Measurements from ENCODE around the gene DNPEP. TPM values are rescaled to one million over a fixed set of nuclear protein-coding genes. Genes with fewer than 3 reads are reported as not detected.

The DNPEP gene
- total RNA-seq, 2 experiments from 2014 or later: 40.1 to 44.4 TPM

DNA sequence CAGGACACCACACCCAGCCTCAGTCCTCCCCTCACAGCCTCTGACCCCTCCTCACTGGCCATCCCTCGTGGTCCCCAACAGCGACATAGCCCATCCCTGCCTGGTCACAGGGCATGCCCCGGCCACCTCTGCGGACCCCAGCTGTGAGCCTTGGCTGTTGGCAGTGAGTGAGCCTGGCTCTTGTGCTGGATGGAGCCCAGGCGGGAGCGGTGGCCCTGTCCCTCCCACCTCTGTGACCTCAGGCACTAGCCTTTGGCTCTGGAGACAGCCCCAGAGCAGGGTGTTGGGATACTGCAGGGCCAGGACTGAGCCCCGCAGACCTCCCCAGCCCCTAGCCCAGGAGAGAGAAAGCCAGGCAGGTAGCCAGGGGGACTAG, 38.3 kb upstream of the DNPEP start:
- ChIA-PET CTCF (no interaction called here), POLR2A (no interaction called here)
- DNase-seq: no peak
- no peaks in the 10 kb centered on the region for H3K36me3 Mint-ChIP-seq (ENCODE audit: low read depth)
- no peak overlapping the region for H3K4me3 Mint-ChIP-seq
- H3K9me3 Mint-ChIP-seq: no peaks in the 10 kb centered on the region
- H3K27ac Mint-ChIP-seq: no peak overlapping the region
- H3K4me1 Mint-ChIP-seq: no peaks in the 10 kb centered on the region
- H3K27me3 Mint-ChIP-seq: peaks cover 5% of the 10 kb centered on the region

GRCh38 chr2:219425238-219426067, 37.7 kb upstream of the DNPEP start:
- H3K9me3 Mint-ChIP-seq: no peaks in the 10 kb centered on the region
- ChIA-PET POLR2A (no interaction called here), CTCF (no interaction called here)
- no peaks in the 10 kb centered on the region for H3K4me1 Mint-ChIP-seq
- no peaks in the 10 kb centered on the region for H3K36me3 Mint-ChIP-seq (ENCODE audit: low read depth)
- no peak overlapping the region for H3K4me3 Mint-ChIP-seq
- H3K27me3 Mint-ChIP-seq: peaks cover 5% of the 10 kb centered on the region
- no peak overlapping the region for H3K27ac Mint-ChIP-seq
- DNase-seq: no peak

- Mint-ChIP-seq H3K27me3 (peaks cover 16% of the 10 kb centered on the region), H3K4me3 (no peak overlapping the region), H3K9me3 (no peaks in the 10 kb centered on the region), H3K4me1 (peaks cover 4% of the 10 kb centered on the region), H3K27ac (no peak overlapping the region), H3K36me3 (ENCODE audit: low read depth) (no peaks in the 10 kb centered on the region)
- DNase-seq: no peak
- ChIA-PET CTCF (interaction anchor here (1.7 kb wide), 1 partner anchor 21 kb away, joined by 4 read pairs; no protein-coding TSS in a partner anchor), POLR2A (no interaction called here)
Measured at GRCh38 chr2:219423652-219424377, 36.1 kb upstream of the DNPEP start.

GRCh38 chr2:219422952-219423534, 35.3 kb upstream of the DNPEP start:
- Mint-ChIP-seq H3K9me3 (no peaks in the 10 kb centered on the region), H3K27me3 (peaks cover 18% of the 10 kb centered on the region), H3K4me1 (peaks cover 4% of the 10 kb centered on the region), H3K4me3 (no peak overlapping the region), H3K27ac (no peak overlapping the region), H3K36me3 (ENCODE audit: low read depth) (no peaks in the 10 kb centered on the region)
- CTCF ChIA-PET: interaction anchor here (0.6 to 1.7 kb wide), 2 partner anchors 20 to 269 kb away, joined by 4 read pairs; no protein-coding TSS in a partner anchor
- POLR2A ChIA-PET: no interaction called here
- DNase-seq: no peak

DNA sequence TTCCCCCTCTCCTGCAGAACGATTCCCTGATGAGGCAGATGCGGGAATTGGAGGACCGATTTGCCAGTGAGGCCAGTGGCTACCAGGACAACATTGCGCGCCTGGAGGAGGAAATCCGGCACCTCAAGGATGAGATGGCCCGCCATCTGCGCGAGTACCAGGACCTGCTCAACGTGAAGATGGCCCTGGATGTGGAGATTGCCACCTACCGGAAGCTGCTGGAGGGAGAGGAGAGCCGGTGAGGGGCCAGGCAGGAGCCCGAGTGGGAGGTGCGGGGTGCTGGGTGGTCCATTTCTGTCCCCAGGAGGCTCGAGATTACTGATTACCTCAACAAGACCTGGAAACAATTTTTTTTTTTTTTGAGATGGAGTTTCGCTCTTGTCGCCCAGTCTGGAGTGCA, 33.6 kb upstream of the DNPEP start:
- Mint-ChIP-seq H3K36me3 (ENCODE audit: low read depth) (no peaks in the 10 kb centered on the region), H3K27me3 (peaks cover 30% of the 10 kb centered on the region), H3K9me3 (no peaks in the 10 kb centered on the region), H3K4me3 (no peak overlapping the region), H3K27ac (no peak overlapping the region), H3K4me1 (peaks cover 4% of the 10 kb centered on the region)
- POLR2A ChIA-PET: no interaction called here
- DNase-seq: no peak
- CTCF ChIA-PET: no interaction called here

GRCh38 chr2:219420687-219421086, 33.0 kb upstream of the DNPEP start:
- peaks cover 34% of the 10 kb centered on the region for H3K27me3 Mint-ChIP-seq
- H3K4me1 Mint-ChIP-seq: peaks cover 4% of the 10 kb centered on the region
- no peak overlapping the region for H3K27ac Mint-ChIP-seq
- POLR2A ChIA-PET: no interaction called here
- no peak for DNase-seq
- CTCF ChIA-PET: no interaction called here
- no peaks in the 10 kb centered on the region for H3K36me3 Mint-ChIP-seq (ENCODE audit: low read depth)
- no peaks in the 10 kb centered on the region for H3K9me3 Mint-ChIP-seq
- H3K4me3 Mint-ChIP-seq: no peak overlapping the region

DNA sequence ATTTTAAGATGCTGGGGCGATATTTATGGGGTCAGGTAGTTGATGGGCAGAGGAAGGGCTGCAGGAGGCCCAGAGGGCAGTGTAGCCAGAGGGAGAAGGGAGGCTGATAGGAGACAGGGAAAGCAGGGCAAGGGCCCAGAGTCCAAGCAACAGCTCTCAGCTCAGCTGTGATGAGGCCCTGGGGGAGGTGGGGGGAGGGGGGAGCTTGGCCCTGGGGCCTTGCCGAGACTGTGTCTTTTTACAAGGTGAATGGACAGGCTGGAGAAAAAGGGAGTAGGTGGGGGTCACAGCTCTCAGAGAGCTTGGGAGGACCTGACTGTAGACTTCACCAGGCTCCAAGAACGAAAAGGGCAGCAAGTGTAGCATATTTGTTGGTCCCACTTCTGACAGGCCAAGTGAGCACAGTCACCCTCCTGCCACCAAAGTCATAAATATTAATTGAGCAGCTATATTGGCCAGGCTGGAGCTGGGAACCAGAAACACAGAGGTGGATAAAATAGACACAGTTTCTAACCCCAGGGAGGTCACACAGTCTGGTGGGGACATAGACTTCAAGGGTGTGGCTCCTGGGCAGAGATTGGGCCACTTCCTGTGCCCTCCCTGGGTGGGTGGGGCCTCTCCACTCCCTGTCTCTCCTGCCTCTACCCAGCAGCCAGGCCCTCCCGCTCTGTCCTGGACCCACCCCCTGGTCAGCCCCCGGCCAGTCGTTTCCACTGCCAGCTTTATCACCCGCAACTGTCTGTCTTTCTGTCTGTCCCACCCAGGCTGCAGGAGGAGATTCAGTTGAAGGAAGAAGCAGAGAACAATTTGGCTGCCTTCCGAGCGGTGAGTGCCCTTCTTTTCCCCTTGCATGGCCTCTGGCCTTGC, 31.9 kb upstream of the DNPEP start:
- no peaks in the 10 kb centered on the region for H3K36me3 Mint-ChIP-seq (ENCODE audit: low read depth)
- no peak for DNase-seq
- H3K9me3 Mint-ChIP-seq: no peaks in the 10 kb centered on the region
- CTCF ChIA-PET: no interaction called here
- no peak overlapping the region for H3K27ac Mint-ChIP-seq
- no peak overlapping the region for H3K4me3 Mint-ChIP-seq
- POLR2A ChIA-PET: no interaction called here
- H3K27me3 Mint-ChIP-seq: peaks cover 41% of the 10 kb centered on the region
- peaks cover 4% of the 10 kb centered on the region for H3K4me1 Mint-ChIP-seq

DNA sequence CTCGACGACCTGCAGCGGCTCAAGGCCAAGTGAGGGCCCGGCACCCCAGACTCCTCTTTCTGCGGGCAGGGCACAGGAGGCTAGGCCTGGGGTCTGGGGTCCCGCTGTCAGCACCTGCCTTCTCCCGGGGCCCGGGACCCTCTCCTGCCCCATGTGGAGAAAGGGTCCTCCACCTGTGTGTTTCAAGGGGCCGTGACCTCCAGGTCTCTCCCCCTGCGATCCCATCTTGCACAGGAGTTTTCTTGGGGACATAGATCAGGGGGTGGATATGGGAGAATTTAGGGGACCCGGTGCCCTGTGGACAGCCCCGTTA, 31.3 kb upstream of the DNPEP start:
- ChIA-PET POLR2A (no interaction called here), CTCF (no interaction called here)
- no peaks in the 10 kb centered on the region for H3K36me3 Mint-ChIP-seq (ENCODE audit: low read depth)
- H3K4me1 Mint-ChIP-seq: peaks cover 4% of the 10 kb centered on the region
- H3K27ac Mint-ChIP-seq: no peak overlapping the region
- peaks cover 45% of the 10 kb centered on the region for H3K27me3 Mint-ChIP-seq
- H3K9me3 Mint-ChIP-seq: no peaks in the 10 kb centered on the region
- H3K4me3 Mint-ChIP-seq: no peak overlapping the region
- DNase-seq: no peak

DNA sequence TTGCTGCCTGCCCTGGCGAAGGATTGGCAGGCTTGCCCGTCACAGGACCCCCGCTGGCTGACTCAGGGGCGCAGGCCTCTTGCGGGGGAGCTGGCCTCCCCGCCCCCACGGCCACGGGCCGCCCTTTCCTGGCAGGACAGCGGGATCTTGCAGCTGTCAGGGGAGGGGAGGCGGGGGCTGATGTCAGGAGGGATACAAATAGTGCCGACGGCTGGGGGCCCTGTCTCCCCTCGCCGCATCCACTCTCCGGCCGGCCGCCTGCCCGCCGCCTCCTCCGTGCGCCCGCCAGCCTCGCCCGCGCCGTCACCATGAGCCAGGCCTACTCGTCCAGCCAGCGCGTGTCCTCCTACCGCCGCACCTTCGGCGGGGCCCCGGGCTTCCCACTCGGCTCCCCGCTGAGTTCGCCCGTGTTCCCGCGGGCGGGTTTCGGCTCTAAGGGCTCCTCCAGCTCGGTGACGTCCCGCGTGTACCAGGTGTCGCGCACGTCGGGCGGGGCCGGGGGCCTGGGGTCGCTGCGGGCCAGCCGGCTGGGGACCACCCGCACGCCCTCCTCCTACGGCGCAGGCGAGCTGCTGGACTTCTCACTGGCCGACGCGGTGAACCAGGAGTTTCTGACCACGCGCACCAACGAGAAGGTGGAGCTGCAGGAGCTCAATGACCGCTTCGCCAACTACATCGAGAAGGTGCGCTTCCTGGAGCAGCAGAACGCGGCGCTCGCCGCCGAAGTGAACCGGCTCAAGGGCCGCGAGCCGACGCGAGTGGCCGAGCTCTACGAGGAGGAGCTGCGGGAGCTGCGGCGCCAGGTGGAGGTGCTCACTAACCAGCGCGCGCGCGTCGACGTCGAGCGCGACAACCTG, 30.7 kb upstream of the DNPEP start, which contains the start of gene DES:
TSS of gene DES (plus strand) at position 223 of the 857 bp plus-strand sequence. CDS start at position 309, 86 bp downstream.
- no peak for DNase-seq
- Mint-ChIP-seq H3K27ac (no peak within 1 kb of the TSS), H3K4me1 (peaks cover 4% of the 10 kb centered on the region), H3K36me3 (ENCODE audit: low read depth) (no peaks in the 10 kb centered on the region), H3K9me3 (no peaks in the 10 kb centered on the region), H3K4me3 (no peak within 1 kb of the TSS), H3K27me3 (peaks cover 51% of the 10 kb centered on the region)
- CTCF ChIA-PET: no interaction called here
- POLR2A ChIA-PET: no interaction called here

DNA sequence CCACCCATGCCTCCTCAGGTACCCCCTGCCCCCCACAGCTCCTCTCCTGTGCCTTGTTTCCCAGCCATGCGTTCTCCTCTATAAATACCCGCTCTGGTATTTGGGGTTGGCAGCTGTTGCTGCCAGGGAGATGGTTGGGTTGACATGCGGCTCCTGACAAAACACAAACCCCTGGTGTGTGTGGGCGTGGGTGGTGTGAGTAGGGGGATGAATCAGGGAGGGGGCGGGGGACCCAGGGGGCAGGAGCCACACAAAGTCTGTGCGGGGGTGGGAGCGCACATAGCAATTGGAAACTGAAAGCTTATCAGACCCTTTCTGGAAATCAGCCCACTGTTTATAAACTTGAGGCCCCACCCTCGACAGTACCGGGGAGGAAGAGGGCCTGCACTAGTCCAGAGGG, 29.7 kb upstream of the DNPEP start:
- DNase-seq: no peak
- peaks cover 58% of the 10 kb centered on the region for H3K27me3 Mint-ChIP-seq
- no peak overlapping the region for H3K27ac Mint-ChIP-seq
- peaks cover 1% of the 10 kb centered on the region for H3K9me3 Mint-ChIP-seq
- no peak overlapping the region for H3K4me3 Mint-ChIP-seq
- H3K4me1 Mint-ChIP-seq: peaks cover 4% of the 10 kb centered on the region
- ChIA-PET POLR2A (no interaction called here), CTCF (interaction anchor here (1.4 kb wide), 1 partner anchor 123 kb away, joined by 4 read pairs; no protein-coding TSS in a partner anchor)
- no peaks in the 10 kb centered on the region for H3K36me3 Mint-ChIP-seq (ENCODE audit: low read depth)

DNA sequence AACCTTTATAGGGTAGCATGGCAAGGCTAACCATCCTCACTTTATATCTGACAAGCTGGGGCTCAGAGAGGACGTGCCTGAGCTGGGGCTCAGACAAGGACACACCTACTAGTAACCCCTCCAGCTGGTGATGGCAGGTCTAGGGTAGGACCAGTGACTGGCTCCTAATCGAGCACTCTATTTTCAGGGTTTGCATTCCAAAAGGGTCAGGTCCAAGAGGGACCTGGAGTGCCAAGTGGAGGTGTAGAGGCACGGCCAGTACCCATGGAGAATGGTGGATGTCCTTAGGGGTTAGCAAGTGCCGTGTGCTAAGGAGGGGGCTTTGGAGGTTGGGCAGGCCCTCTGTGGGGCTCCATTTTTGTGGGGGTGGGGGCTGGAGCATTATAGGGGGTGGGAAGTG, 29.2 kb upstream of the DNPEP start:
- Mint-ChIP-seq H3K9me3 (peaks cover 3% of the 10 kb centered on the region), H3K27me3 (peaks cover 56% of the 10 kb centered on the region), H3K4me1 (peaks cover 4% of the 10 kb centered on the region), H3K36me3 (ENCODE audit: low read depth) (no peaks in the 10 kb centered on the region), H3K4me3 (no peak overlapping the region), H3K27ac (no peak overlapping the region)
- CTCF ChIA-PET: interaction anchor here (1.4 kb wide), 1 partner anchor 122 kb away, joined by 4 read pairs; no protein-coding TSS in a partner anchor
- POLR2A ChIA-PET: no interaction called here
- no peak for DNase-seq

- CTCF ChIA-PET: interaction anchor here (1.1 to 1.4 kb wide), 2 partner anchors 12 to 122 kb away, joined by 3 to 4 read pairs; no protein-coding TSS in a partner anchor
- Mint-ChIP-seq H3K27ac (no peak overlapping the region), H3K36me3 (ENCODE audit: low read depth) (no peaks in the 10 kb centered on the region), H3K4me3 (no peak overlapping the region), H3K27me3 (peaks cover 56% of the 10 kb centered on the region), H3K9me3 (peaks cover 3% of the 10 kb centered on the region), H3K4me1 (peaks cover 4% of the 10 kb centered on the region)
- POLR2A ChIA-PET: no interaction called here
- no peak for DNase-seq
Measured at GRCh38 chr2:219416235-219416602, 28.5 kb upstream of the DNPEP start.
